Activated naive CD8-positive, alpha-beta T cell treated with anti-CD3 and anti-CD28 coated beads, Interleukin-2, amount 50 U/mL, for 16 hours (primary cell): Measurements from ENCODE around the gene TFPT.

Experiments
- DNase-seq: peaks from one replicate; pipeline ENCODE4 v3.0.0-alpha.2; 2020; ENCODE audit warnings: low read depth, low spot score

TFPT gene, protein sequence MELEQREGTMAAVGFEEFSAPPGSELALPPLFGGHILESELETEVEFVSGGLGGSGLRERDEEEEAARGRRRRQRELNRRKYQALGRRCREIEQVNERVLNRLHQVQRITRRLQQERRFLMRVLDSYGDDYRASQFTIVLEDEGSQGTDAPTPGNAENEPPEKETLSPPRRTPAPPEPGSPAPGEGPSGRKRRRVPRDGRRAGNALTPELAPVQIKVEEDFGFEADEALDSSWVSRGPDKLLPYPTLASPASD

DNA sequence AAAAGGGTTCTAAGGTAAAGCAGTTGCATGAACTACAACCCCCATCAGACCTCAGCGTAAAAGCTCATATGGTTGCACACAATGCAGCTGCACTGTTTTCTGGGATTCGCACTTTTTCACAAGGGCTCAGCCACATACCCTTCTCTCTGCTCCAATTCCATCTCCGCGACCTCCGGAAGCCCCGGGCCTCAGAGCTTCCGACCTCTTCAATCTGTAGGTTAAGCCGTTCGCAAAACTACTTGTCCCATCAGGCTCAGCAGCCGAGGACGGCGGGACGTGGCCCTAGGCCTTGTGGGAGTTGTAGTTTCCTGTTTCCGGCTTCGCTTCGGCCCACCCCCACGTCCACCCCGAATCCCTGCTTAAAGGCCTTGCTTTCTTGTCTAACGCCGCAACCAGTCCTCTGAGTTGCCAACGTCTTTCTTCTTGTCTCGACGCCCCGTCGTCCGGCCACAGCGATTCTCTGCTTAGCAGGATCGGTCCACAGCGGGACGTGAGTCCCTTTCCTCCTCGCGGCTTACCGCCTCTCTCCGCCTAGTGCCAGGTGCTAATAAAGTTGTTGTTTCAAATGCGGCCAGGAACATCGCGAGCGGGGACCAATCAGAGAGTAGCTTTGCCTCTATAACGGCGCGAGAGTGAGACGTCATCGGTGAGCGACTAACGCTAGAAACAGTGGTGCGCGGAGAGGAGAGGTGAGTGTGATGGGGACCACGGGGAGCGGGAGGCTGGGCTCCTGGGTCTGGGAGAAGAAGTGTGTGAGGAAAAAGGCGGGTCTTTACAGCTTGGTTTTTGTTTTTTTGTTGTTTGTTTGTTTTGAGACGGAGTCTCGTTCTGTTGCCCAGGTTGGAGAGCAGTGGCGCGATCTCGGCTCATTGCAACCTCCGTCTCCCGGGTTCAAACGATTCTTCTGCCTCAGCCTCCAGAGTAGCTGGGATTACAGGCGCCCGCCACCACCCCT is at the start of gene TFPT, which contains the start of gene PRPF31:
Gene TFPT (minus strand): TSS at position 549 of the 955 bp plus-strand sequence. CDS start 388 bp downstream, at position 161.
Gene PRPF31 (plus strand): TSS at position 646 of the 955 bp plus-strand sequence. CDS start 2,525 bp downstream, outside the sequence.
- DNase-seq: peak; percentile 93

DNA sequence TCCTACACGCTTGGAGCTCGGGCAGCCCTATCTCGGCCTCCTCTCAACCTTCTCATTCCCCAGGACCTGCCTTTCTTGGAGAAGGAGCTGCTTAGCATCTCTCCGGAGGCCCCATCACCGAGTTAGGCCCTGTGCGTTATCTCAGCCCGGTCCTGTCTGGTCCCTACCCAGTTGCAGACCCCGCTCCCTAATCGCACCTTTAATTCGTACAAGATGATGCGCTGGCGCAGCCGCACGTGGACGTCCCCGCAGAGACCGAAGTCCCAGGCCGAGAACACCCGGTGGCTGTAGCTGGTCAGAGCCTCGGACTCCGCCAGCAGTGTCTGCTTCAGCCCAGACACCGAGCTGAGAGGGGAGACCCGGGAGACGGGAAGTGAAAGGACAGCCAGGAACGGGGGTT is 49.8 kb upstream of the TFPT start:
- DNase-seq: no peak

DNA sequence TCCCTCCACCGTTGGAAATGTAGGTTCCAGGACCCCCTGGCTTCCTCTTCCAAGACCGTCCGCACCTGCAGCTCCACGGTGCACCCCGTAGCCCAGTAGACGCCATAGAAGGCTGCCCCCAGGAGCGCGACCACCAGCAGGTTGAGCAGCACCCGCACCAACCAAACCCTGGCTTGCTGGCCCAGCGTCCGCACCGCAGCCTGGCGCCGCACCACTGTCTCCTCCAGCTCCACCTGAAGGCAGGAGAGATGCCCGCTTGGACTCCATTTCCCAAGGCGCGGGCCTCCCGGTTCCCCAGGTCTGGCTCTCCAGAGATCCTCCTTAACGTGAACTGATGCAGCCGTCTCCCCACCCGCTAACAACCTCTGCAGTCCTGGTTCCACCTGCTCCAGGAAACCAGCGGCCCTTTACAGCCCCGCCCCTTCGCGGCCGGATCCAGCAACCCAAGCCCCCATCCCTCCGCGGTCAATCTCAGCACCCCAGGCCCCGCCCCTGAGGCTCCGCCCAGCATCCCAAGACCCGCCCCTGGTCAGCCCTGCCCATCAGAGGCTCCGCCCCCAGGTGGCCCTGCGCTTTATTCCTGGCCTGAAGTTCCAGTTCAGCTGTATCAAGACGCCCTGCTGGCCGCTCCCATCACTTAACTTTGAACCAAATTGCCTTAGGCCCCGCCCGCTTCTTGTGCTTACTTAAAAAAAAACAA is 49.1 kb upstream of the TFPT start:
- DNase-seq: no peak

DNA sequence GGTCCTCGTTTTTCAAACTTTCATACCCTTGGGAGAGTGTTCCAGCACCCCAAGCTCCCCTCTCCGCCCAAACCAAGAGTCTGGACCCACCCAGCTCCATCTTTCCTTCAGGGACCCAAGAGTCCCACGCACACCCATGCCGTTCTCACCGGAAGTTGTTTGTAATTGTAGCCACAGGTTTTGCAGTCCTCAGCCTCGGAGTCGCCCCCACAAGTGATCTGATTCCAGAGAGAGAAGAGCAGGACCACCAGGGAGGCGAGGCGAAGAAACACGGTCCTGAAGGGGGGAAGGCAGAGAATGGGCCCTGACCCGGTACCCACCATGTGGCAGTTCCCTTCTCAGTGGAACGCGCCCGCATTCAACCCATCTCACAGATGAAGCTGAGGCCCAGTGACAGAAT is 47.4 kb upstream of the TFPT start:
- DNase-seq: no peak

DNA sequence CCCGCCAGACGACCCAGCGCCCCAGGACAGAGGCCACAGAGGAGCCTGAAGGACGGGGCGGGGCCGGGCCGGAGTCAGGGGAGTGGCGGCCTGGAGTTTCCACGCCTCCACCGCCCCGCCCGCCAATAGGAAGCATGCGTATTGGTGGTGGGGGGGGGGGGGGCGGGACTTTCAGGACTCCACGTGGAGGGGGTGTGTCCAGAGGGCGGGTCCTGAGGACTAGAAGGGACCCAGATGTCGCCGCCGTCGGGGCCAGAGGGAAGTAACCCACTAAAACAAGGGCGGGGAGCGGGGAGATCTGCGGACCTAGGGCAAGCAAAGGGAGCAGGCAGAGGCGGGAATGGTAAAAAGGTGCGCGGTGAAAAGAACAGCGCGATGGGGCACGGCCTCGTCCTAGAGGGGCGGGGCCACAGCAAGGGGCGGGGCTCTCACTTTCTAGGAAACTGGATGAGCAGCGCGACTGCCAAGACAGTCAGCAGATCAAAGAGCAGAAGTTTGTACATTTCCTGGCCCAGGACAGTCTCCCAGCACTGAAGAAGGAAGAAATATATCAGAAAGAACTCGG is 46.9 kb upstream of the TFPT start:
- peak; percentile 61 for DNase-seq

DNA sequence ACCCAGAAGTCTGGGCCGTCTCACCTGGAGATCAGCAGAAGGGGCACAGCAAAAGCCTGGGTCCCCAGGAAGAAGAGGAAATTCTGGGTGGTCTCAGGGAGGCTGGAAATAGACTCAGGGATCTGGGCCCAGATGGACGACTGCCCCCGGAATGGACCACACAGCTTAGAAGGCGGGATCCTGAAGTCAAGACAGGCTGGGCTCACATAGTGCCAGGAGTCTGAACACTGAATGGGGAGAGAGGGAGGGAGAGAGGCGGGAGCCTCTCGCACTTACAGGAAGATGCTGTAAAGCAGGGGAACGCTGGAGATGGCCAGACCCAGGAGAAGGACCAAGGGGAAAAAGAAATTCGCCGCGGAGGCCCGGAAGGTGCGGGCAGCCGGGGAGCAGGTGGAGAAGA is 45.4 kb upstream of the TFPT start:
- no peak for DNase-seq

DNA sequence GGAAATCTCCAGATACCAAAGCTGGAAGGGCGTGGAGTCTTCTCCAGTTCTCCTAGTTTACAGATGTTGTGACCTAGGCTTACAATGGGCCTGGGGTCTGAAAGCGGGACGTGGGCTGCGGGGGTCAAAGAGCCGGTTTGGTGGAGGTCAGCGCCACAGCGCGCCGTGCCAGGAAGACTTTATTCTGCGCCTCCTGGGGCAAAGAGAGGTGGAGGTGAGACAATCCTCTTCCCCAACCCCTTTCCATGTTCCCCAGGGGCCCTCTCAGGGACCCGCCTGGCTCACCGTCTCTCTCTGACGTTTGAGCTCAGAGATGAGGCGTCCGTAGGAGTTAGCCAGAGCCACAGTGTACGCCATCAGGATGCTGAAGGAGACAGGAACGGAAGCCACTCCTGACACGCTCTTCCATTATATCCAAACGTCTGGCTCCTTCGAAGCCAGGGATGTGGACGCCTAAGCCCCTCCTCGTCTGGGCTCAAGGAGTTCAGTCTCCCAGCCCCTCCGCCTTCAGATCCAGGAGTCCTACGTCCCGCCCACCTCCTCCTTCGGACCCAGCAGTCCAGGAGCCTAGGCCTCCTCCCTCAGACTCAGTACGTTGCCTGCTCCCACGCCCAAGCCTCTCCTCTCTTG is 44.8 kb upstream of the TFPT start:
- DNase-seq: no peak

DNA sequence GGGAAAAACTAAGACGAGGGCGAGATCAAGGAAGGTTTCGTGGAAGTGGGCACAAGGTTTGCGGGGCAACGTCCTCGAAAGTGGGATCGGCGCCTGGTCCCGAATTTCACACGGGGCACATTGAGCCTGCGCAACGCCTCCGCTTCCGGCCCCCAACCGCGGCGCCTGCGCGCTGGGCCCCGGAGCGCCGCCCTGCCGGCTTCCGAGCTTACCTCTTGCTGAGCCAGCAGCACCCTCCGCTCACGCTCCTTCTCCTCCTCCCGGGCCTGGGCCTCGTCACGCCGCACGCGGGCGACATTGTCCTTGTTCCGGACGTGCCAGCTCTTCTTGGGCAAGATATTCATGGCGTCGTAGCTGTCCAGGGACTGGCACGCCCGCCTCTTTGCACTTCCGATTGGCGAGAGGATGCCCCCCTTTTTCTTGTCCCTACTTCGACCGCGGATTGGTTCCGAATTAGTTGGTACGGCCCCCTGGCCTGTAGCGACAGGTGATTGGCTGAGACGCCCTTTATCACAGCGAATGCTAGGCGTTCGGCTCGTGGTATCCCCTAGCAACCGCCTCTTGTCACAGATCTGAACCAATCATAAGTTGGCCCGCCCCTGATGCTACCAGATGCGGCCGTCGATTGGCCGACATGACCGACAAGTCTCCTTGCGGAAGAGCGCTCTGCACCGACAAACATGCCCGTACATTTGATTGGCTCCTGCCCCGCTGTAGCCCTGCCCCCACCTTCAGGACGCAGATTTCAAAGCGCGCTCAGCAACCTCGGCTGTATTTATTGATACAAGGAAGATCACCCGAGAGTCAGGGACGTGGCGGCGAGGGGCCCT is 44.1 kb upstream of the TFPT start, which contains the start of gene LENG1:
Gene LENG1 (minus strand): TSS at position 370 of the 830 bp plus-strand sequence. CDS start 26 bp downstream, at position 344.
- peak; percentile 97 for DNase-seq

DNA sequence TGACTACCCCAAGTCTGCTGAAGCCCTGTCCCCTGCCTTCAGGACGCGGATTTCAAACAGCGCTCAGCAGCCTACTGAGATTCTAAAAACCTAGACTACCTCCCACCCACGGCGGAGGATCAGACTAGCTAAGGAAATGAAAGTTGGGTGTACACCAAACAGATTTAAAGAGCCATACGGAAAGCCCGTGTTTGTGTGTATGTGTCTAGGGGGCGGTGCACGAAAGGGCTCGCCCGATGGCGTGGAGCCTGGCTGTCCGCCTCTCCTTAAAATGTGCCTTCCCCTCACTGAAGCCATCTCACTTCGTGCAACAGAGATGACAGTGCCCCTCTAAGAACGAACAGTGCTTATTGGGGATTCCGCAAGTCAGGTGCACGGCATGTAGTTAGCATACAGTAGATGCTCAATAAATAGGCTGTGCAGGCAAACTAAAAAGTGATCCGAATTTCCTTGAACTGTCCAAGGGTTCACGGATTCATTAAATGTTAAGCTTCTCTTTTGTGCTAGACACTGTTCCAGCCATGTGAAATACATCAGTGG is 43.4 kb upstream of the TFPT start:
- DNase-seq: no peak

DNA sequence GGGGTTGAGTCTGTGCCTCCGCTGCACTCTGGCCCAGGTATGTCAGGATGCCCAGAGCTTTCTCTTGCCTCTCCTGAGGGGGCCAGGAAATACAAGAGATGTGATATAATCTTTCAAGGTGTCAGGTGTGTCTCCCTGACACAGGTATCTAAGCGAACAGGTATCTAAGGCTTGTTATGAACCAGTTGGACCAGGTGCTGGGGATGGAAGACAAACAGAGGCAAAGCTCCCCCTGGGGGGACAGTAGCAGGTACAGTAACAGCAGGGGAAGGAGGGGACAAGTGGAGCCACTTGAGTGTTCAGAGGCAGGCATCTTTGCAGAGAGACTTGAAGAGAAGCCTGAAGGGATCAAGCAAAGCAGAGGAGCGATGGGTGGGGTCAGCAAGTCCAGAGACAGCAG is 41.5 kb upstream of the TFPT start:
- DNase-seq: no peak

DNA sequence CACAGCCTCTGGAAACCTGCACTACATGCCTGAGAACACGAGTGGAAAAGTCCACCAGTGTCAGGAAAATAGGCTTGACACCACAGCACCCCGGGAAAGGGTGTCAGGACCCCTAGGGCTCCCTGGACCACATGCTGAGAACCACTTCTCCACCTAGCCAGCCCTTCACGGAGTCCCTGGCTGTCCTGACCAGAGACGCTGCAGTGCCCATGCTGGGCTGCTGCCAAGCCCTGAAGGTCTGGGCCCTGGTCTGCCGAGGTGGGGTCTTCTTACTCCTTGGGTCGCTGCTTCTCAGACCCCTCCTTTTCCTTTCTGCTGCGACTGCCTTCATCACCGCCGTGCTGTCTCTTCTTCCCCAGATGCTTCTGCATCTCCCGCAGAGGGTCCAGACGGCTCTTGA is 41.0 kb upstream of the TFPT start:
- DNase-seq: no peak

DNA sequence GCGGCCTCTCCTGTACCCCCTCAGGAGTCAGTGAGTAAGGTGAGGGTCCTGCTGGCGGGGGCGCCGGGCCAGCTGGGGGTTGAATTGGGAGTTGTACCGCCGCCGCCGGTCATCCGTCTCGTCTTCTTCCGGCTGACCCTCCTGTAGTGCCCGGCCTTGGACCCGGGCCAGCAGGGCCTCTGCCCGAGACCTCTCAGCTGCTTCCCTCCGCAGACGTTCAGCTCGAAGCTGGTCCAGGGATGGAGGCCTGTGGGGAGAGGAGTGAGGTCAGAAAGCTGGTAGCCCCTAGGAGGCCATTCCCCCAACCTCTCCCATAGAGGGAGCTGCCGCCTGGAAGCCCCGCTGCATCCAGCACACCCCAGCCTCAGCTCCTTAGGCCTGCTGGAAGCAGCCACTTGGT is 40.2 kb upstream of the TFPT start:
- DNase-seq: no peak

DNA sequence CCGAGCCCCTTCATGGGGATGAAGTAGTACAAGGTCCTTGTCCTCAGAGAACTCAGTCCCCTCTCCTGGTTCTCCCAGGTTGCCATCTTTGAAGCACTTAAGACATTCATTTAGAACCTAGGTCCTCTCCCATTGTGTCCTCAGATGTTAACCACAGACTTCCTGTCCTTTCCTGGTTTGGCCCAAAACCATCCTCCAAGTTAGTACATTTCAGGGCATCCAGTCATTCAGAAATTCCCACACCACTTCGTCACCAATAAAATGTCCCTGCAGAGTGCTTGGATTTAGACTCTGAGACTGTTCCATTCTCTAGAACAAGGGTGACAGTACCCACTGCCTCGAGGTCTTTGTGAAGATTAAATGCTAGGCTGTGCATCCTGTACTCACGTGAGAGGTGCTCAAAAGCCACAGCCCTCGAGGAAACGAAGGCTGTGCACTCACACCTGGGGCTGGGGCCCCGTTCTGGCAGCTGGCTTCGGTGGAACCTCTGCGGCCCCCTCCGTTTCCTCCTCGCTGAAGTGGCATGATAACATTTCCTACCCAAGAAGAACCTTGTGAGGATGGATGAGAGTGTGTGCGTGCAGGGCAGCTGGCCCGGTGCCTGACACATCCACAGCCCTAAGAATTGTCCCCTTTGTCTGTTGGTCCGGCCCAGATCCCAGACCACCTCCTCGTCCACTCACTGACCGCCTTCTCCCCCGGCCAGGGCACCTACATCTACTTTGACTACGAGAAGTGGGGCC is 39.3 kb upstream of the TFPT start:
- no peak for DNase-seq

DNA sequence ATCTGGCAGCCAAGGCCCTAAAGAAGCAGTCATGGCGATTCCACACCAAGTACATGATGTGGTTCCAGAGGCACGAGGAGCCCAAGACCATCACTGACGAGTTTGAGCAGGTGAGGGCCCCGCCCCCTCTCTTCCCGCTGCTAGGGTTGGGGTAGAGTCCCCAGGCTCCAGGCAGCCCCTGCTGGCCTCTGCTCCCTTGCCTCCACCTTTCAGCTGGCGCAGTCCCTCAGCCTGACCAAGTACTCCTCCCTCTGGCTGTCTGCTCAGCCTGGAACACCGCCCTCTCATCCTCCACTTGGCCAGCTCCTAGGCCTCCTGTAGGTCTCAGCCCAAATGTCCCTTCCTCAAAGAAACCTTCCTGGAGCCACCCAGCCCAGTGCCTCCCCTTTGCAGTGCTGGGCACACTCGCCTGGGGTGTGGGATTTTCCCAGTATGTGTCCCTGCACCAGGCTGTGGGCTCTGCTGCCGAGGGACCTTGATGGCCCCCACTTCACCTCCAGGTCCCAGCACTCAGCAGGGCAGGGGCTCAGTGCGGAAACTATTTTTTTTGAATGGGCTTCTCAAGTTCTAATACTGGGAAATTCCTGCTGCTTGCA is 38.4 kb upstream of the TFPT start:
- DNase-seq: no peak

DNA sequence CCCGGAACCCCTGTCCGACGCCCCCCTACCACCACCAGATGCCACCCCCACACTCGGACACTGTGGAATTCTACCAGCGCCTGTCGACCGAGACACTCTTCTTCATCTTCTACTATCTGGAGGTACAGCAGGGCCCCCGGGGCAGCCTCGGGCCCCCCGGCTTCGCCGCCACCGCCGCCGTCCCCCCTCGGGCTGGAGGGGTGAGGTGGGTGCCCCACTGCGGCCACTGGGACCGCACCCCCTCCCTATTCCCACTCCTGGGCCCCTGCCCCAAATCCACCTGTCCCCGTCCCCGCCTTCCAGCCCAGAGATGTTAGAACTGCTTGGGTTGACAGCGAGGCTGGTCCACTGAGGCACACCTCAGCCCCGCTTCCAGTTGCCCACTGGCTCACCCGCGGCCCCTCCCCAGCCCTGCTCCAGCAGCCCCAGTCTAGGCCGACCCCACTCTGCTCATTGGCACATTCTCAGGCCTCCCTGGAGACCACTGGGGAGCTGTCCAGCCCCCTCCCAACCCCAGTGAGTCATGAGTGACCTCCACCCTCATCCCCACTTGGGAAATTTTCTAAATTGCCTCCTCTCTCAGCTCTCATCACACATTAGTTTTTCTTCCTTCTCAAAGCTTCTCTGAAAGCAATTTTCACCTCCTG is 37.5 kb upstream of the TFPT start:
- DNase-seq: no peak

DNA sequence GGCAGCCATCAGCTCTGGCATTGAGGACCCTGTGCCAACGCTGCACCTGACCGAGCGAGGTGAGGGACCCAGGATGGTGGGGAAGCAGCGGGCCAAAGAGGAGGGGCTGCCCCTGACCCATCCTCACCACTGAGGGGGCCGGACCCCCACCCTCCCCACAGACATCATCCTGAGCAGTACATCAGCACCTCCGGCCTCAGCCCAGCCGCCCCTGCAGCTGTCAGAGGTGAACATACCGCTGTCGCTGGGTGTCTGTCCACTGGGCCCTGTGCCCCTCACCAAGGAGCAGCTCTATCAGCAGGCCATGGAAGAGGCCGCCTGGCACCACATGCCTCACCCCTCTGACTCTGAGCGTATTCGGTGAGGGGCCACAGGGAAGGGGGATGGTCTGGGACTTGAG is 36.8 kb upstream of the TFPT start:
- DNase-seq: no peak

DNA sequence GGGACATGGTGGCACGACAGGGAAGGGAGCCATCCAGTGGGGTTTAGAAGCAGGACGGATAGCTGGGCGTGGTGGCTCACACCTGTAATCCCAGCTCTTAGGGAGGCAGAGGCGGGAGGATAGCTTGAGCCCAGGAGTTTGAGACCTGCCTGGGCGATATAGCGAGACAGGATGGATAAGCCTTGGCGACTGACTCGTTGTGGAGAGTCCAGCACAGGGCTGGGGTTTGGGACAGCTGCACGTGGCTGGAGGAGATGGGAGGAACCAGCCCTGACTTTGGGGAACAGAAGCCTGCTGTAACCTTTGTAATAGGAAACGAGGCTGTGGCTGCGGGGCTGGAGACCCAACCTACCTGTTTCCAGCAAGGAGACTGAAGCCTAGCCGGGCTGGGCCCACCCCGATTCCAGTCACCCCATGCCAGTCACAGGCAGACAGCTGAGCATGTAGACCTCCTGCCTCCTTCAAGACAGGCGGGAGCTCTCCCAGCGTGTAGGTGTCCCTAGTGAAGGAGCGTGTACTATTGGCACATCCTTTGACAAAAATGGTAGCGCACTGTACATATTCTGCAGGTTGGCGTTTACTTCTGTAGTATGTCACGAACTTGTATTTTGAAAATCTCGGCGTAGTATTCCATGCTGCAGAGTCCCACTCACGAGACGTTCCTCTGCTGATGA is 36.0 kb upstream of the TFPT start:
- no peak for DNase-seq
